GF-D8 (cell line): Measurements from ENCODE around the gene ISOC2.

Source experiments
- DNase-seq: peaks from one replicate; lab custom pipeline; 2025; lab: John Stamatoyannopoulos, UW

ISOC2 gene

DNA sequence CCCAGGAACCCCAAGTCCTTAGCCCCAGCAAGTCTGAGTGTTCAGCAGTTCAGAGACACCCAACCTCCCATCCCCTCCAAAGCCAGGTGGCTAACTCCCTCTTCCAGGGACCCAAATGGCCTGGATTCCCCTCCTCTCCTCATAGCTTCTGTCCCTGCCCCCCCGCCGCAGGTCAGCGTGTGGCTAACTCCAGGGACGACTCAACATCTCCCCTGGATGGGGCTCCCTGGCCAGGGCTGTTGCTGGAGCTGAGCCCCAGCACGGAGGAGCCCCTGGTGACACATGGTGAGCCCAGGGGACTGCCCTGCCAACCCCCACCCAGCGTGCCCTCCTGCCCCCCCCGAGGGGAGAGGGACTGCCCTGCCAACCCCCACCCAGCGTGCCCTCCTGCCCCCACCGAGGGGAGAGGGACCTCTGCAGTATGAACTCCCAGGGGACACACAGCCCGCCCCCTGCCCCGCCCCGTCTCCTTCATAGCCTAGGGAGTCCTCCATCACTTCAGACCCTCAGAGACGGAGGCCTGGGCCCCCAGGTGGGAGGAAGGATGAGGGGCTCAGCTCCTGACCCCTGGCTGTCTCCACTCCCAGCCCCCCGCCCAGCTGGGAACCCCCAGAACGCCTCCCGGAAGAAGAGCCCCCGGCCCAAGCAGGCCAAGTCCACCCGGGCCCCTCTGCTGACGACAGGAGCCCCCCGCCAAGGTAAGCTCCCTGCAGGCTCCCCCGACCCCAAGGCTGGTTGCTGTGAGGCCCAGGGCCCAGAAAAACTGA is 28.5 kb upstream of the ISOC2 start:
- DNase-seq: no peak

DNA sequence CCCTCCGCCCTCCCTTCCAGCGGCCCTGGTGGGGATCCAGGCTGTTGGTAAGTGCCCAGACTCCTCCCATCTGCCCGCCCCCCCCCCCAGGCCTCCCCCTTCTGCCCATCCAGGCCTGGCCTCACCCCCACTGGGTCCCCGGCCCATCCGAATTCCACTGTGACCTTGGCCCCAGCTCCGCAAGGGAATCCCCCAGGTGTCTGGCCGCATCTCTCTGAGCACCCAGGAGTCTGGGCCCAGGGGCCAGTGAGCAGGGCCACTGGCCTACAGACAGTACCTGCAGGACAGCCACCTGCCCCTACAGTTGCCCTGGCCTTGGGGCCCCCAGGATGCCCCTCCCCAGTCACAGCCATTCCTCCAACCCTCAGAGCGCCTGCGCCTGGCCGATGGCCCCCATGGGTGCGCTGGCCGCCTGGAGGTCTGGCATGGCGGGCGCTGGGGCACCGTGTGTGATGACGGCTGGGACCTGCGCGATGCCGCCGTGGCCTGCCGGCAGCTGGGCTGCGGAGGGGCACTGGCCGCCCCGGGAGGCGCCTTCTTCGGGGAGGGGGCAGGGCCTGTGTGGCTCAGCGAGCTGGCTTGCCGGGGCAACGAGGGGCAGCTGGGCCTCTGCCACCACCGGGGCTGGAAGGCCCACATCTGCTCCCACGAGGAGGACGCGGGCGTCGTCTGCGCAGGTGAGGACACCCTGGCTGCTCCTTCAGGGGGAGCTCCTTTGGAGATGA is 27.7 kb upstream of the ISOC2 start:
- no peak for DNase-seq

DNA sequence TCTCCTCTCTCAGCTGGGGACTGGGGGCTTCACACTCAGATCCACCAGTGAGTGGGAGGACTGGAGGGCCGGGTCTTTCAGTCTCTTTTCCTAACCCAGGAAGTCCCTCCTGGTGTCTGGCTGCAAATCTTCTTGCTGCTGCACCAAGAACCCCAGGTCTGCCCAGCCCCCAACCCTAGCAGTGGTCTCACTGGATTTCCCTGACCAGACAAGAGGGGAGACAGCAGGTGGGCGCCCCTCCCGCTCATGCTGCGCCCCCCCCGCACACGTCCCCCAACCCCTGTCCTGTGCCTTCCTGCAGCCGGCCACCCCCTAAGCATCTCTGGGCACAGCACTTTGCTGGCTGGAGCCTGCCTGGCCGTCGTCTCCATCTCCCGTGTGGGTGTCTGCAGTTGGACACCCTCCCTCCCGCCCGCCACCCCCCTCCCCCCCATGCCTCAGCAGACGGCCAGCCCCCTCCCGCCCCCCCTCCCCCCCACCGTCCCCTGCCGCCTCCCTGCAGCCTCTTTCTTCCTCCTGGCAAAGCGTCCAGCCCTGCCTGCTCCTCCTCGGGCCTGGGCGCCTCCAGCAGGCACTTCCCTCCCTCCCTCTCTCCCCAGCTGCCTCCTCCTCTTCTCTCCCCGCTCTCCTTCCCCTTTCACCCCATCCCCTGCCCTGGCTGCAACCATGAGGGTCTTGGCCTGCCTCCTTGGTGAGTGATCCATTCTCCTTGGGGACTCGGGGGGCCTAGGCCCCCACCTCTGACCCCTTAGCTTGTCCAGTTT is 26.7 kb upstream of the ISOC2 start, which contains the start of gene SSC5D:
TSS of gene SSC5D (plus strand) at position 513 of the 764 bp plus-strand sequence. CDS start at position 667, 154 bp downstream.
- DNase-seq: no peak

DNA sequence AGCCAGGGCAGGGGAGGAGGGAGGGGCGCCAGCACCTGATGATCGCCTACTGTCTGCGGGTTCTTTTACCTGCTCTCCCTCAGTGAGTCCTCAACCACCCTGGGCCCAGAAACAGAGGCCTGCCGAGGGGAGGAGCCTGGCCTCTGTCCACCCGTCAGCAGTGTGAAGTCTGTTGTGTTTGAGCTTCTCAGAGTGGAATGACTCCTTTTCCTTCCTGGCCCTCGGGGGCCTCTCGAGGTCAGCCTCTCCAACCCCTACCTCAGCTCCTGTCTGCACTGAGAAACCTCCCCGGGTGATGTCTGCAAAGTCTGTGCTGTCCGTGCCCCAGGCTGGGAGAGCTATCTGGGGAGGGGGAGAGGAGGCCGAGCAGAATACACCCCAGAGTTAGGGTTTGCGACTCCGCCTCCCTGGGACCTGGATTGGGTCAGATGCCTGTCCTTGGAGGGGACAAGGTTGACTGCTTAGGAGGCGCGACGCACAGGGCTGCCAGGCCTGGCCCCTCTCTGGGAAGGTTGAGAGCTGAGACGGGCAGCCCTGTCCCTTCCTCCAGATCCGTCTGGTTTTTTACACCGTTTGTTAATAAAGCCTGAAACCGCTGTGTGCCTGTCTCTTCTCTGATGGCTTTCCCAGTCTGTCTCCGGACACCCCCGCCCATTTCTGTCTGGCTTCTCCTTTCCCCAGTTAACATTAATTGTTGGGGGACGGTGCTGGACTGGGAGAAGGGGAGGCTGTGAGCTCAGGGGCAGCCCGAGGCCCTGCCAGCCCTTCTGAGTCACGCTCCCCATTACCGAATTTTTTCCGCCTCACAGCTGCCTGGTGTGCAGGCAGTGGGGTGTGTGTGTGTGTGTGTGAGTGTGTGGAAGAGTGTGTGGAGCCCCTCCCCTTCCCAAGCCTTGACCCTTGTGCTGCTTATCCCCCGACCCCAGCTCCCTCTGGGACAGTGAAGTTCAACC is 25.8 kb upstream of the ISOC2 start:
- DNase-seq: no peak

DNA sequence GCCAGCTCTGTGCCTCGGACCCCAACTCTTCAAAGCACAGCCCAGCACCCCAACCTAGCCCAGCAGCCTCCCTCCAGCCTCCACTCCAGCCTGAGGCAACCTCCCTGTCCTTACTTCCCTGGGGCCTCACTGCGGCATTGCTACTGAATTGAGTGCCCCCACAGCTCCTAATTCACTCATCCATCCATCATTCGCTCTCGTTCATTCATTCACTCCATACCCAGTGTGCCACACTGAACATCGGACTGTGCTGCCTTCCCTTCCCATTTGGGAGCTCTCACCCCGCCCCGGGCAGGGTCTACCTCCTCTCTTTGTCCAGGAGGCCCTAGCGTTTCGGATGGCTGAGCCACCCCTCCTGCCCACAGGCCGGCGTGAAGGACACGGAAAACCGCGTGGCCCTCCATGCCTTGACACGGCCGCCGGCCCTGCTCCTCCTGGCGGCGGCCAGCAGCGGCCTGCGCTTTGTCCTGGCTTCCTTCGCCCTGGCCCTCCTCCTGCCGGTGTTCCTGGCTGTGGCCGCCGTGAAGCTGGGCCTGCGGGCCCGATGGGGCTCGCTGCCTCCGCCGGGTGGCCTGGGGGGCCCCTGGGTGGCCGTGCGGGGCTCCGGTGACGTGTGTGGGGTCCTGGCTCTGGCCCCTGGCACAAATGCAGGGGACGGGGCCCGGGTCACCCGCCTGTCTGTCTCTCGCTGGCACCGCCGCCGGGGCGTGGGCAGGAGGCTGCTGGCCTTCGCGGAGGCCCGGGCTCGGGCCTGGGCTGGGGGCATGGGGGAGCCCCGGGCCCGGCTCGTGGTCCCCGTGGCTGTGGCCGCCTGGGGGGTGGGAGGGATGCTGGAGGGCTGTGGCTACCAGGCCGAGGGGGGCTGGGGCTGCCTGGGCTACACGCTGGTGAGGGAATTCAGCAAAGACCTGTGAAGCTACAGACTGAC is 24.9 kb upstream of the ISOC2 start:
- no peak for DNase-seq

DNA sequence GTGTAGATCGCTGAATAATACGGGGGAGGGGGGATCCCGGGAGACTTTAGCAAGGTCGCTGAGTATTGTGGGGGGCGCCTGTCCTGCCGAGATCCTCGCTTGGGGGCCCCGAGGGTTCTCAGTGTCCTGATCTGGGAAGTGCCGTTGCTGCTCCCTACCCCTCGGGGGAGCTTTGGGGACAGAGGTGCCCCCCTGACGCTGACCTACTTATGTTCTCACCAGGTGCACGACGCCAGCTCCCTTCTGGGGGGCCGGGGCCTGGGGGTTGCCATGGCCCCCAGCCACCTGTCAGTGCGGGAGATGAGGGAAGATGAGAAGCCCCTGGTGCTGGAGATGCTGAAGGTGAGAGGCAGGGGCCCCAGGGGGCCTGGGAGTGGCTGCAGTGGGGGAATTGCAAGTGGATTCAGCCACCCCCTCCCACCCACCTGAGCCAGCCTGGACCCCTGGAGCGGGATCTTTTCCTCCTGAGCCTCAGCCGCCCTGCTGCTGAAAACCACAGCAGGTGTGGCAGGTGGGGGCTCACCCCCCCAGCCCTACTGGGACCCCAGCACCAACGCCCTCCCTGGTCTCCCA is 24.1 kb upstream of the ISOC2 start:
- no peak for DNase-seq

DNA sequence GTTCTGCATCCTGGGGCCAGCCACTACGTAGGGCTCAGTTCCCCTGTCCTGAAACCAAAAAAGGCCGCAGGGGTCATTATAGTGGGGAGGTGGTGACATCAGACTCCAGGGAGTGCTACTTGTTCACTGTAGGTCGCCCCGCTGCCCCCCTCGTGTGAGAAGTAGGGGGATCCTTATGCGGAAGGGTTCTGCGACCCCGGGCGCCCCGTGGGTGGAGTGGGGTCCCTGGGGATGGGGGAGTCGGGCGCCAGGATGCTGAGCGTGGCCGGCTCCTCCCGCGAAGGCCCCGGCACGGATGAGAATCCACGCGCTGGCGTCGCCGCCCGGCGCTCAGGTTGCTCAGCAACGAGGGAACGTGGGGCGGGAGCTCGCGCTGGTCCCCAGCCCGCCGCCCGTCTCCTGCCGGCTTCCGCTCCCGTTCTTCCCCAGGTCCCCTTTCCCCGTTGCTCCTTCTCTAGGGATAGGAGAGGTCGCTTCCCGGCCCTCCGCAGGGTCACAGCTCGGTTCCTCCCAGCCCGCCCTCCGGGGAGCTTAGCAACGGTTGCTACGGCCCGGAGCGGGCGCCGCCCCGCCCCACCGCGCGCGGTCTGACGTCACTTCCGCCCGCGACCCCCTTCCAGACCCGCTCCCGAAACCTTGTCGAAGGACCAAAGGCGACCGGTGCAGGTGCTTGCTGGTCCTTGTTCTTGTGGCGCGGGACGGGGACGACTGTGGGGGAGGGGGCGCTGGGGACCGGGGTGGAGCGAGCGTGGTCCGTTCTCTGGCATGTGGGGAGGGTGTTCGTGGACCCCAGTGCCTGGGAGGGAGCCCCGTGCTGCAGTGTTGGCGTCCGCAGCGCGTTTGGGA is 23.4 kb upstream of the ISOC2 start, which contains the start of gene NAT14:
TSS of gene NAT14 (plus strand) at position 596 of the 846 bp plus-strand sequence. CDS start 521 bp downstream, outside the sequence.
- no peak for DNase-seq

DNA sequence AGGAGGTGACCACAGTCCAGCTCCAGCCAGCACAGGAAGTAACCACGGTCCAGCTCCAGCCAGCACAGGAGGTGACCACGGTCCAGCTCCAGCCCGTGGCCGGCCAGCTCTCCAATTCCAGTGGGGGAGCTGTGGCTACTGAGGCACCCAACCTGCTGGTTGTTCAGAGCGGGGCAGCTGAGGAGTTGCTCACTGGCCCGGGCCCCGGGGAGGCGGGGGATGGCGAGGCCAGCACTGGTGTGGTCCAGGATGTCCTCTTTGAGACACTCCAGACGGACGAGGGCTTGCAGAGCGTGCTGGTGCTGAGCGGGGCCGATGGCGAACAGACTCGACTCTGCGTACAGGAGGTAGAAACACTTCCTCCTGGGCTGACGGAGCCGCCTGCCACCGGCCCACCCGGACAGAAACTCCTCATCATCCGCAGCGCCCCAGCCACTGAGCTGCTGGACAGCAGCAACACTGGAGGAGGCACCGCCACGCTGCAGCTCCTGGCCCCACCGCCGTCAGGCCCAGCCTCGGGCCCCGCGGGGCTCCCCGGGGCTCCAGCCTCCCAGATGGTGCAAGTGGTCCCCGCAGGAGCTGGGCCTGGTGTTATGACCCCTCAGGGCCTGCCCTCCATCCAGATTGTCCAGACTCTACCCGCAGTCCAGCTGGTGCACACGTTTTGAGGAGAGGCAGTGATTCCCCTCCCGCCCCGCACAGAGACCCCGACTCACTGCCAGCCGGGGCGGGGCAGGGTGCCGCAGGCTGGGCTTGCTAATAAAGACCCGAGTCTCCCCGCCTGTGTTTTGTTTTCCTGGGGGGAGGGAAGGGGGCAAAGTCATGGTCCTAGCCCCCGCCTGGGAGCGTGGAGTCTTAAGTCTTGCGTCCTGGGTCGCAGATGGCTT is 22.5 kb upstream of the ISOC2 start:
- no peak for DNase-seq

DNA sequence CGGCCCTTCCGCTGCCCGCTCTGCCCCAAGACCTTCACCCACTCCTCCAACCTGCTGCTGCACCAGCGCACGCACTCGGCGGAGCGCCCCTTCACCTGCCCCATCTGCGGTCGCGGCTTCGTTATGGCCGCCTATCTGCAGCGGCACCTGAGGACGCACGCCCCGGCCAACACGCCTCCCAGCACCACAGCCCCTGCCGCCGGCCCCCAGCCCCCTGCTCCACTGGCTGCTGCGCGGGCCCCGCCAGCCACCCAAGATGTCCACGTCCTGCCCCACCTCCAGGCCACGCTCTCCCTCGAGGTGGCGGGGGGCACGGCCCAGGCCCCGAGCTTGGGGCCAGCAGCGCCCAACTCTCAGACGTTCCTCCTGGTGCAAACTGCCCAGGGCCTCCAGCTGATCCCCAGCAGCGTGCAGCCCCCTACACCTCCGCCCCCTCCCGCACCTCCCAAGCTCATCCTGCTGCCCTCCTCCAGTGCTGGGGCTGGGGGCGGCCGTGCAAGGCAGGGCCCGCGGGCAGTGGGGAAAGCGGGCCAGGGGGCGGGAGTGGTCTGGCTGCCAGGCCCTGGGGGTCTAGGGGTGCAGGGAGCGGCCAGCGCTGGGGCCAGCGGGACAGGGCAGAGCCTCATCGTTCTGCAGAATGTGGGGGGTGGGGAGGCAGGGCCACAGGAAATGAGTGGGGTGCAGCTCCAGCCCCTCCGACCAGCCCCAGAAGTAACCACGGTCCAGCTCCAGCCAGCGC is 21.7 kb upstream of the ISOC2 start:
- no peak for DNase-seq

DNA sequence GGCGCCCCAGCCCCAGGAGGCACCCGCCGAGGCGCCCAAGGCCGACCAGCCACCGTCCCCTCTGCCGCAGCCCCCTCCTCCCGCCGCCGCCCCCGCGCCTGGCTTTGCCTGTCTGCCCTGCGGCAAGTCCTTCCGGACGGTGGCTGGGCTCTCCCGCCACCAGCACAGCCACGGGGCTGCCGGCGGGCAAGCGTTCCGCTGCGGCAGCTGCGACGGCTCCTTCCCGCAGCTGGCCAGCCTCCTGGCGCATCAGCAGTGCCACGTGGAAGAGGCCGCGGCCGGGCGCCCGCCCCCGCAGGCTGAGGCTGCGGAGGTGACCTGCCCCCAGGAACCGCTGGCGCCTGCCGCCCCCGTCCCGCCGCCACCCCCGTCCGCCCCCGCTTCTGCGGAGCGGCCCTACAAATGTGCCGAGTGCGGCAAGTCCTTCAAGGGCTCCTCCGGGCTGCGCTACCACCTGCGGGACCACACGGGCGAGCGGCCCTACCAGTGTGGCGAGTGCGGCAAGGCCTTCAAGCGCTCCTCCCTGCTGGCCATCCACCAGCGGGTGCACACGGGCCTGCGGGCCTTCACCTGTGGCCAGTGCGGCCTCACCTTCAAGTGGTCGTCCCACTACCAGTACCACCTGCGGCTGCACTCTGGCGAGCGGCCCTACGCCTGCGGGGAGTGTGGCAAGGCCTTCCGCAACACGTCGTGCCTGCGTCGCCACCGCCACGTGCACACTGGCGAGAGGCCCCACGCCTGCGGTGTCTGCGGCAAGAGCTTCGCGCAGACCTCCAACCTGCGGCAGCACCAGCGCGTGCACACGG is 20.9 kb upstream of the ISOC2 start:
- no peak for DNase-seq

DNA sequence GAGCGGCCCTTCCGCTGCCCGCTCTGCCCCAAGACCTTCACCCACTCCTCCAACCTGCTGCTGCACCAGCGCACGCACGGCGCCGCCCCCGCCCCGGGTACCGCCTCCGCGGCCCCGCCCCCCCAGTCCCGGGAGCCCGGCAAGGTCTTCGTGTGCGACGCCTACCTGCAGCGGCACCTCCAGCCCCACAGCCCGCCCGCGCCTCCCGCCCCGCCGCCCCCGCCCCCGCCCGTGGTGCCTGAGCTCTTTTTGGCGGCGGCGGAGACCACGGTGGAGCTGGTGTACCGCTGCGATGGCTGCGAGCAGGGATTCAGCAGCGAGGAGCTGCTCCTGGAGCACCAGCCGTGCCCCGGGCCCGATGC is 20.3 kb upstream of the ISOC2 start:
- DNase-seq: no peak

DNA sequence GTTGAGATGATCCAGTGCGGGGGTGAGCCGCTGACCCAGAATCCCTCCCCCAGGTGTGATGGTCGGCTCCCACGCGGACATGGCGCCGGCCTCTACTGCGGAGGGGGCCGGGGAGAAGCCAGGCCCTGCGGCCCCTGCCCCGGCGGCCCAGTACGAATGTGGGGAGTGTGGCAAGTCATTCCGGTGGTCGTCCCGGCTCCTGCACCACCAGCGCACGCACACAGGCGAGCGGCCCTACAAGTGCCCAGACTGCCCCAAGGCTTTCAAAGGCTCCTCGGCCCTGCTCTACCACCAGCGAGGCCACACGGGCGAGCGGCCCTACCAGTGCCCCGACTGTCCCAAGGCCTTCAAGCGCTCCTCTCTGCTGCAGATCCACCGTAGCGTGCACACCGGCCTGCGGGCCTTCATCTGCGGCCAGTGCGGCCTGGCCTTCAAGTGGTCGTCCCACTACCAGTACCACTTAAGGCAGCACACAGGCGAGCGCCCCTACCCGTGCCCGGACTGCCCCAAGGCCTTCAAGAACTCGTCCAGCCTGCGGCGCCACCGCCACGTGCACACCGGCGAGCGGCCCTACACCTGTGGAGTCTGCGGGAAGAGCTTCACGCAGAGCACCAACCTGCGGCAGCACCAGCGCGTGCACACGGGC is 19.8 kb upstream of the ISOC2 start:
- no peak for DNase-seq

DNA sequence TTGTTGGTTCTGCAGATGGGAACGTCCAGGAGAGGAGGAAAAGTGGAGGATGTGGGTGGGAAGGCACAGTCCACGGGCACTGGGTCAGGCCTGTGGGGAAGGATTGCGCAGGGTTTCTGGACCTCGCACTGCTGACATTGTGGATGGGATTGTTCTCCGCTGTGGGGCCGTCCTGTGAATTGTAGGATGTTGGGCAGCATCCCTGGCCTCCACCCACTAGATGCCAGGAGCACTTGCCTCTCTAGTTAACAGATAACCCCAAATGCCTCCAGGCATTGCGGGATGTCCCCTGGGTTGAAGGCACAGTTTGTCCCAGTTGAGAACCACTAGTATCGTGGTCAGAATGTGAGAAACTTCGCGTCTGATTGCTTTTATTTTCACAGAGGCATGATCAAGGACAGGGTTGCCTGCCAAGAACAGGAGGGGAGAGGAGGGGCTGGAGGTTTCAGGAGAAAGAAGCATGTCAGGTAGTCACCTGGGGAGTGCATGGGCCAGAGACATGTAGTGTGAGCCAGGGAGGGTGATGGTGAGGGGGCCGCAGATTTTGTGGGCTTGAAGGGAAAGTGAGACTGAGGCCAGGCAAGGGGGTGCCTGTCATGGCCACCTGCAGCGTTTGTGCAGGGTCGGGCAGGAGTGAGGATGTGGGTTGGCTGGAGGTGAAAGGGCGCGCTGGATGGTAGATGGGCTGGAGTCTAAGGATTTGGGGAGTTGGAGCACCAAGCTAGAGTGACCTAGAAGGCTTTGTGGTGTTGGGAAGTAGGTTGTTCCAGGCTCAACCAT is 18.2 kb upstream of the ISOC2 start:
- no peak for DNase-seq

DNA sequence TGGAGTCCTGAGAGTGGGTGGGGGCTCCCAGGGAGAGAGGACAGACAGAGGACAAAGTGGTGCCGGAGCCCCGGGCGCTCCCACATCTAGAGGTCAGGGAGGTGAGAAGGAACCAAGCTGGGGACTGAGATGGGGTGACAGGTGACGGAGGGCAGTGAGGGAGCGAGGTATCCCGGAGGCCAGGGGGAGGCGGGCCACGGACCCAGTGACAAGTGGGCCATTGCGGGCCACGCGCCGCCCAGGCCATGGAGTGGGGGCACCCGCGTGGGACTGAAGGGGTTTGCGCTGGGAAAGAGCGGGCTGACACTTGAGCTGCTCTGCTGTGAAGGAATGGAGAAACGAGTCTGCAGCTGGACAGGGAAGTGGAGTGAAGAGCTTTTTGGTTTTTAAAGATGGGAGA is 17.6 kb upstream of the ISOC2 start:
- DNase-seq: no peak

DNA sequence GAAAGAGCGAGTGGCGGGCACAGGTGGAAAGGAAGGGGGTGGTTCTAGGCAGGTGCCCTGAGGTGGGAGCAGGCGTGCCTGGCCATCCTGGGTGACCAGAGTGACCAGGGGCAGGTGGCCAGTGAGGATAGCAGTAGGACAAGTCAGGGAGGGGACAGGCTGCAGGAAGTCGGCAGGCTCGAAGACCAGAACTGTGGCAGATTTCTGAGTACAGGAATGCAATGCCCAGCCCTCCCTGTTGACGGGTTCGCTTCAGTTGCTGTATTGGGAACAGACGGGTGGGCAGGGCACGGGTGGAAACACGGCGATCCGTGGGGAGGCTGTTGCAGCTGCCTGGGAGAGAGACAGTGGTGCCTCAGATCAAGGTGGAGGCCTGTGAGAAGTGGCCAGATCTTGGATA is 16.9 kb upstream of the ISOC2 start:
- DNase-seq: no peak
